HCT116 (cell line): Measurements from ENCODE around the gene ALAS1.

ENCODE experiments used
- ATF3 ChIP-seq: IDR thresholded peaks from 2 replicates; pipeline ENCODE4 v1.6.1; 2012
- CTCF ChIP-seq, 3 experiments: fragments of 200-600 bp in 1 of 3; sonication (generic) in 1 of 3; IDR thresholded peaks in 2 of 3; conservative IDR thresholded peaks in 1 of 3; 2 replicates each; pipeline ENCODE4 v1.5.1; 2012 to 2017; ENCODE audit warnings: low read depth in 2 of 3, low read length in 2 of 3, antibody characterized with exemption in 1 of 3, borderline replicate concordance in 1 of 3, control low read depth in 1 of 3, mild to moderate bottlenecking in 1 of 3, mixed read lengths in 1 of 3, mixed run types in 1 of 3, moderate library complexity in 1 of 3; ENCODE audit not compliant: insufficient read depth in 1 of 3
- EZH2 ChIP-seq: fragments of 200-600 bp; sonication (generic); IDR thresholded peaks from 2 replicates; pipeline ENCODE4 v1.6.1; 2017; ENCODE audit warnings: antibody characterized with exemption, mixed run types
- EZH2phosphoT487 ChIP-seq: fragments of 200-600 bp; IDR thresholded peaks from 2 replicates; pipeline ENCODE4 v1.6.1; 2018; ENCODE audit warnings: antibody characterized with exemption, borderline replicate concordance
- JUND ChIP-seq: IDR thresholded peaks from 2 replicates; pipeline ENCODE4 v1.6.1; 2012
- MAX ChIP-seq: IDR thresholded peaks from 2 replicates; pipeline ENCODE4 v1.6.1; 2012
- POLR2A ChIP-seq: IDR thresholded peaks from 2 replicates; pipeline ENCODE4 v1.7.0; 2011; ENCODE audit warnings: borderline replicate concordance; ENCODE audit not compliant: insufficient read depth, insufficient read length; ENCODE audit errors: extremely low read depth
- REST ChIP-seq: IDR thresholded peaks from 2 replicates; pipeline ENCODE4 v1.6.1; 2012; ENCODE audit warnings: low read depth
- YY1 ChIP-seq: IDR thresholded peaks from 2 replicates; pipeline ENCODE4 v1.6.1; 2011; ENCODE audit warnings: low read length, low read depth, moderate library complexity, mild to moderate bottlenecking; ENCODE audit not compliant: insufficient replicate concordance; ENCODE audit errors: extremely low read depth
- ZNF274 ChIP-seq: fragments of 200-500 bp; sonication (Bioruptor generic); IDR thresholded peaks from 2 replicates; pipeline ENCODE4 v1.6.1; 2014; ENCODE audit warnings: mild to moderate bottlenecking, low read depth, low read length, inconsistent platforms

- TF ChIP-seq MAX, result no peak
- TF ChIP-seq EZH2phosphoT487, result no peak
- TF ChIP-seq CTCF (IDR thresholded peaks at IDR 0.05 in 2 of 3, conservative IDR thresholded peaks at IDR 0.05 in 1 of 3; ENCODE audit: borderline replicate concordance in 1 of 3, insufficient read depth in 1 of 3, low read depth in 2 of 3, low read length in 2 of 3), result no peak
- no peak for TF ChIP-seq REST
- TF ChIP-seq JUND, result no peak
- no peak for TF ChIP-seq POLR2A
- TF ChIP-seq ATF3, result no peak
- no peak for TF ChIP-seq ZNF274
- TF ChIP-seq EZH2, result no peak
- no peak for TF ChIP-seq YY1
These were observed 29.8 kb downstream of the ALAS1 start for GRCh38 chr3:52227766-52228165.
